Heart left ventricle (tissue), 13 donors: ENCODE data around the gene TMEM234.

ENCODE experiments used
- CTCF ChIP-seq, 12 donors: fragments of 200-600 bp; sonication (generic) in 4 of 12; IDR thresholded peaks; one replicate each; pipeline versions ENCODE4 v1.5.0 to v1.8.0; 2018 to 2022; ENCODE audit warnings: antibody characterized with exemption in 12 of 12, mild to moderate bottlenecking in 5 of 12
- POLR2A ChIP-seq, 2 donors: fragments of 450-650 bp; IDR thresholded peaks; one replicate each; pipeline ENCODE4 v1.6.1; 2017; ENCODE audit warnings: antibody characterized with exemption in 2 of 2, mild to moderate bottlenecking in 2 of 2, moderate library complexity in 2 of 2
- donor health status: ischemic (EF 13 %, LVEDD 7.1; RV severe dilation, severe dysfunction).
- donor health status: DM: no; HTN: yes; CAD: no.
- donor health status: DM: no; HTN: no; CAD: no.
- donor health status: ischemic (EF 25% LVEDD 6.9; RV normal size, moderate dysfunction).
- donor health status: ischemic (EF 25% LVEDD 5.7; RV mildly dilated, moderate dysfunction).
- donor health status: ischemic (EF 35%, LVEDD 5.7; RV mildly dilated, moderate dysfunction).
- donor health status: nonischemic (EF 11% LVEDD 7.7; RV severe dilation, severe dysfunction).
- donor health status: DM: yes; HTN: yes; CAD: no.
- donor health status: PGD.
- donor health status: ischemic (EF 29% LVEDD 5.4; RV normal size, mild dysfunction).
- donor health status: nonischemic (EF 23%, LVEDD 6.1; RV moderate dilation, normal function).

- TF ChIP-seq CTCF (IDR thresholded peaks at IDR 0.05) = no peak
- no peak for TF ChIP-seq POLR2A (IDR thresholded peaks at IDR 0.05)
Measured at GRCh38 chr1:32192220-32192948, 29.8 kb downstream of the TMEM234 start.
